Measurements from ENCODE around the gene PPM1K. TPM values are rescaled to one million over a fixed set of nuclear protein-coding genes. Genes with fewer than 3 reads are reported as not detected.

The PPM1K gene
- total RNA-seq, 6 donors from 2014 or later, result 18.4 to 56.0 (median 26.0) TPM

DNA sequence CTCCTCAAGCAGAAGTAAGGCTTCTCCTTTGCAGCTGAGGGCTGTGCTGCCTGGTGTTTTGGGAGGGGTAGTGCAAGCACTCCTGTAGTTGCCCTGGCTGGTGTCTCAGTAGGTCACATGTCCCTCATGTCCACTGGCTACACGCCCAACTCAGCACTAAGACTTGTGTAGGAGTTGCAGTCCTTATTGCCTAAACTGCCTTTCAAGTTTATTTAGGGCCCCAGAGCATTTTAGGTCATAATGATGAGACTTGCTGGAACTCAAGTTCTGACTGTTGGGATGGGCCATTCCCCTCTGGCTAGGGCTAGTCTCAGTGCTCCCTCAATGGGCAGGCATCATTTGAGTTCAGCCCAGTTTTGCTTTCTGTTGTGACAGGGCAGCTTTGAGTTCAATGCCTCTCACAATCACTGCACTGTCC, 44.1 kb downstream of the PPM1K start:
- Histone ChIP-seq H3K9me3 (no peaks in the 10 kb centered on the region), H3K27ac (no peak overlapping the region), H3K4me3 (no peak overlapping the region), H3K36me3 (no peaks in the 10 kb centered on the region), H3K27me3 (no peaks in the 10 kb centered on the region), H3K4me1 (peaks cover 0 to 5% (median 2%) of the 10 kb centered on the region in 4 donors)
- ATAC-seq (ENCODE audit: low FRiP score in 2 of 2), result peak; percentile 61 to 90
- TF ChIP-seq, protein P1, sequence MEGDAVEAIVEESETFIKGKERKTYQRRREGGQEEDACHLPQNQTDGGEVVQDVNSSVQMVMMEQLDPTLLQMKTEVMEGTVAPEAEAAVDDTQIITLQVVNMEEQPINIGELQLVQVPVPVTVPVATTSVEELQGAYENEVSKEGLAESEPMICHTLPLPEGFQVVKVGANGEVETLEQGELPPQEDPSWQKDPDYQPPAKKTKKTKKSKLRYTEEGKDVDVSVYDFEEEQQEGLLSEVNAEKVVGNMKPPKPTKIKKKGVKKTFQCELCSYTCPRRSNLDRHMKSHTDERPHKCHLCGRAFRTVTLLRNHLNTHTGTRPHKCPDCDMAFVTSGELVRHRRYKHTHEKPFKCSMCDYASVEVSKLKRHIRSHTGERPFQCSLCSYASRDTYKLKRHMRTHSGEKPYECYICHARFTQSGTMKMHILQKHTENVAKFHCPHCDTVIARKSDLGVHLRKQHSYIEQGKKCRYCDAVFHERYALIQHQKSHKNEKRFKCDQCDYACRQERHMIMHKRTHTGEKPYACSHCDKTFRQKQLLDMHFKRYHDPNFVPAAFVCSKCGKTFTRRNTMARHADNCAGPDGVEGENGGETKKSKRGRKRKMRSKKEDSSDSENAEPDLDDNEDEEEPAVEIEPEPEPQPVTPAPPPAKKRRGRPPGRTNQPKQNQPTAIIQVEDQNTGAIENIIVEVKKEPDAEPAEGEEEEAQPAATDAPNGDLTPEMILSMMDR (IDR thresholded peaks at IDR 0.05), result no peak
- TF ChIP-seq POLR2AphosphoS5 (IDR thresholded peaks at IDR 0.05) (no peak), POLR2A (IDR thresholded peaks at IDR 0.05) (no peak), EP300 (IDR thresholded peaks at IDR 0.05) (no peak)
- DNase-seq, result peak in 1 of 2 donors; percentile 48
- WGBS, 2 donors, result 75 to 89% methylated on average over 1 of the region's 1 CpG

DNA sequence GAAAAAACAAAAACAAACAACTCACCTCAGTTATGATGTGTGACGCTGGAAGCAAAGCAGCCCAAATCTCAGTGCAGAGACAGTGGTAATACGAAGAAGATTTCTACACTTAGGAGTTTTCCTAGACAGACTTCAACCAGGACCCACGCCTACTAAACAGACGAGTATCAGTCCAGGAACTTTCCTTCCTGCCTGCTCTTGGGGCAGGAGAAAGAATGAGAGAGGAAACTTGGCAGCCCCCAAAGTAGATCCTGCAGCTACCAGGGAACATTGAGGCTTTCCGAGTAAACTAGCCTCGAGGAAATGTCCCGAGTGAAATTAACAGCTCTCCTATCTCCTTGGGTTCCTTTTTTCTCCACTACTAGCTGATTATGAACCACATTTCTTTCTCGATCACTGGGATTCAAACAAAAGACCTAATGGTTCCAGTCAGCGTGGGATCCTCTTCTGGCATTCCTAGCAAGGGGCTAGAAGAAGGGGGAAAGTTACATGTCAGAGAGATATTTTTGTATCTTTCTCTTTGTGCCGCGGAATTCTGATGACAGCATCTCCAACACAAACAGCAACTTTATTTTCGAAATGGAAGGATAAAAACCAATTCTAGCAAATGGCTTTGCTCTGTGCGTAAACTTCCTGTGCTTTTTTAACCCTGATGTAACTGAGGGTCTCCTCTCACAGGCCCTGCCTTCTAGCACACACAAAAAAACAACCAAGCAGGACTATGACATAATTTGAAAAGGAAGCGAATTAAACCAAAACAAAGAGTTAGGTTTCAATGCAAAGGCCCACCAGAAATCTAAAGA, 53.2 kb downstream of the PPM1K start:
- Histone ChIP-seq H3K4me1 (peaks cover 0 to 5% (median 2%) of the 10 kb centered on the region in 4 donors), H3K27ac (peak overlapping the region; percentile 55 to 75 (median 66)), H3K27me3 (no peaks in the 10 kb centered on the region), H3K4me3 (peak overlapping the region in 3 of 4 donors; percentile 13 to 36 (median 35)), H3K9me3 (no peaks in the 10 kb centered on the region), H3K36me3 (no peaks in the 10 kb centered on the region)
- 39 to 42% methylated on average over 14 of the region's 14 CpGs for WGBS, 2 donors
- no peak for DNase-seq
- TF ChIP-seq EP300 (IDR thresholded peaks at IDR 0.05) (no peak), POLR2A (IDR thresholded peaks at IDR 0.05) (no peak), POLR2AphosphoS5 (IDR thresholded peaks at IDR 0.05) (no peak)
- TF ChIP-seq, protein P1 (IDR thresholded peaks at IDR 0.05), result no peak
- peak in 1 of 2 donors; percentile 45 for ATAC-seq (ENCODE audit: low FRiP score in 2 of 2)

DNA sequence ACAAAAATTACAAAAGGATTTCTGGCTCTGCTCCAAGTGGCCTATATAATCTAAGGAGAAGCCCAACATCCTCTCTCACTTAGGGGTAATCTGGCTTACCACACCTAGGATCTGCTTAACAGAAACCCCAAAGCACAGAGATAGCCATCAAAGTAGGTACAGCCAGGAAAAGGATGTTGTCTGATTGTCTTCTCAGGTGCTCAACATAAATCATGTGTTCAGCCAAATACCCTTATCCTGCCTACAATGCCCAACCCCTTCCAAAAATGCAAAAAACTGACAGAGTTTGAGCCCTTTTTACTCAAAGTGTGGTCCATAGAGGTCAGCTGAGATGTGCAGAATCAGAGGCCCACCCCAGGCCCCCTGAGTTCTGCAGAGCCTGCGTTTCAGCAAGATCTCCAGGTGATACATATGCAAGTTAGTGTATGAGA, 53.9 kb downstream of the PPM1K start:
- Histone ChIP-seq H3K27me3 (no peaks in the 10 kb centered on the region), H3K4me3 (peak overlapping the region in 2 of 4 donors; percentile 35 to 36), H3K36me3 (no peaks in the 10 kb centered on the region), H3K9me3 (no peaks in the 10 kb centered on the region), H3K27ac (peak overlapping the region in 2 of 4 donors; percentile 74 to 75), H3K4me1 (peaks cover under 1 to 8% (median 6%) of the 10 kb centered on the region in 4 donors)
- TF ChIP-seq, protein P1 (IDR thresholded peaks at IDR 0.05), result no peak
- TF ChIP-seq EP300 (IDR thresholded peaks at IDR 0.05) (no peak), POLR2A (IDR thresholded peaks at IDR 0.05) (no peak), POLR2AphosphoS5 (IDR thresholded peaks at IDR 0.05) (no peak)
- ATAC-seq (ENCODE audit: low FRiP score in 2 of 2) (no peak), DNase-seq (no peak)
- WGBS, 2 donors, result 74 to 82% methylated on average over 1 of the region's 1 CpG

DNA sequence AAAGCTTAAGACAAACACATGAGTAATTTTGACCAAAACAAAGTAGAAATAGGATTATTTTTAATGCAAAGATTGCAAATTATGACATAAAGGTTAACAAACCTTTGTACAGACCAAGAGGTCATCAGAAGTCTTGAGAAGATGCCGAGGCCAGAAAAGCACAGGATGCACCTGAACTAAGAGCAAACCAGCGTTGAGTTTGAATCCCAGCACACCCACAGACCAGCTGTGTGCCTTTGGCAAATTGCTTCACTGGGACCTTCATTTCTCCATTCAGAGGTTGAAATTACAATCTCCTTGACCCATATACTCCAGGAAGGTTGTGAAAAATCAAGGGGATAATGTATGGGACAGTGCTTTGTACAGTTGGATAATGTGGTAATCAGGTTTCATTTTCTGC, 56.6 kb downstream of the PPM1K start:
- no peaks in the 10 kb centered on the region for H3K27me3 ChIP-seq
- WGBS, 2 donors, result 91 to 92% methylated on average over 2 of the region's 2 CpGs
- H3K4me1 ChIP-seq, result peaks cover 3 to 12% (median 6%) of the 10 kb centered on the region in 4 donors
- H3K36me3 ChIP-seq, result no peaks in the 10 kb centered on the region
- ATAC-seq (ENCODE audit: low FRiP score in 2 of 2) (no peak), DNase-seq (no peak)
- no peak overlapping the region for H3K27ac ChIP-seq
- H3K4me3 ChIP-seq, result no peak overlapping the region
- TF ChIP-seq POLR2A (IDR thresholded peaks at IDR 0.05) (no peak), POLR2AphosphoS5 (IDR thresholded peaks at IDR 0.05) (no peak), EP300 (IDR thresholded peaks at IDR 0.05) (no peak)
- TF ChIP-seq, protein P1 (IDR thresholded peaks at IDR 0.05), result no peak
- no peaks in the 10 kb centered on the region for H3K9me3 ChIP-seq
